Osteocyte (in vitro differentiated cells): ENCODE measurements around the gene RAB25. TPM values are rescaled to one million over a fixed set of nuclear protein-coding genes. Genes with fewer than 3 reads are reported as not detected.

Experiments
- DNase-seq: peaks from one replicate; pipeline ENCODE4 v3.0.0; 2021; ENCODE audit warnings: mixed read lengths; ENCODE audit not compliant: unreplicated experiment; ENCODE audit errors: extremely low spot score
- H3K27ac Mint-ChIP-seq: one replicate; pipeline ENCODE4 v1.8.0; 2021; ENCODE audit warnings: mild to moderate bottlenecking, mixed read lengths; ENCODE audit not compliant: unreplicated experiment
- H3K27me3 Mint-ChIP-seq: one replicate; pipeline ENCODE4 v1.8.0; 2021; ENCODE audit warnings: mixed read lengths; ENCODE audit not compliant: unreplicated experiment
- H3K36me3 Mint-ChIP-seq: one replicate; pipeline ENCODE4 v1.8.0; 2021; ENCODE audit warnings: mixed read lengths; ENCODE audit not compliant: unreplicated experiment
- H3K4me1 Mint-ChIP-seq: one replicate; pipeline ENCODE4 v1.8.0; 2021; ENCODE audit warnings: mixed read lengths; ENCODE audit not compliant: unreplicated experiment
- H3K4me3 Mint-ChIP-seq: one replicate; pipeline ENCODE4 v1.8.0; 2021; ENCODE audit warnings: mild to moderate bottlenecking, moderate library complexity, mixed read lengths; ENCODE audit not compliant: unreplicated experiment
- H3K9me3 Mint-ChIP-seq: one replicate; pipeline ENCODE4 v1.8.0; 2021; ENCODE audit warnings: mixed read lengths; ENCODE audit not compliant: unreplicated experiment
- CTCF ChIP-seq: fragments of 200-600 bp; sonication (generic); IDR thresholded peaks from 2 replicates; pipeline ENCODE4 v1.5.0; 2021; ENCODE audit warnings: antibody characterized with exemption, mild to moderate bottlenecking, moderate library complexity
- total RNA-seq: library from RNA; stranded (reverse); gene quantifications from 2 replicates; pipeline ENCODE4 v1.2.1, GENCODE V29; 2021

RAB25 gene
- total RNA-seq, 1 donor from 2014 or later, result not detected

- peak overlapping the region; percentile 36 for H3K4me3 Mint-ChIP-seq
- peaks cover 15% of the 10 kb centered on the region for H3K36me3 Mint-ChIP-seq
- peaks cover 69% of the 10 kb centered on the region for H3K4me1 Mint-ChIP-seq
- H3K9me3 Mint-ChIP-seq, result no peaks in the 10 kb centered on the region
- H3K27ac Mint-ChIP-seq, result peak overlapping the region; percentile 32
- no peak for TF ChIP-seq CTCF
- H3K27me3 Mint-ChIP-seq, result no peaks in the 10 kb centered on the region
- no peak for DNase-seq
Measured at GRCh38 chr1:156078728-156079127, 17.8 kb downstream of the RAB25 start.

GRCh38 chr1:156079762-156080161 is 18.8 kb downstream of the RAB25 start:
- Mint-ChIP-seq H3K27ac (no peak overlapping the region), H3K27me3 (no peaks in the 10 kb centered on the region), H3K9me3 (no peaks in the 10 kb centered on the region), H3K4me1 (peaks cover 75% of the 10 kb centered on the region), H3K4me3 (peak overlapping the region; percentile 92), H3K36me3 (peaks cover 10% of the 10 kb centered on the region)
- no peak for TF ChIP-seq CTCF
- no peak for DNase-seq

GRCh38 chr1:156080241-156080862 is 19.4 kb downstream of the RAB25 start:
- H3K4me1 Mint-ChIP-seq, result peaks cover 78% of the 10 kb centered on the region
- H3K4me3 Mint-ChIP-seq, result peak overlapping the region; percentile 92
- H3K9me3 Mint-ChIP-seq, result no peaks in the 10 kb centered on the region
- H3K36me3 Mint-ChIP-seq, result peaks cover 8% of the 10 kb centered on the region
- no peak for TF ChIP-seq CTCF
- H3K27me3 Mint-ChIP-seq, result no peaks in the 10 kb centered on the region
- H3K27ac Mint-ChIP-seq, result peak overlapping the region; percentile 80
- DNase-seq, result no peak

GRCh38 chr1:156080863-156081179 is 19.9 kb downstream of the RAB25 start:
- H3K36me3 Mint-ChIP-seq, result peaks cover 5% of the 10 kb centered on the region

More at GRCh38 chr1:156080863-156081179, 19.9 kb downstream of the RAB25 start:
- peak overlapping the region; percentile 92 for H3K4me3 Mint-ChIP-seq
- H3K27ac Mint-ChIP-seq, result peak overlapping the region; percentile 80
- H3K9me3 Mint-ChIP-seq, result no peaks in the 10 kb centered on the region
- H3K27me3 Mint-ChIP-seq, result no peaks in the 10 kb centered on the region
- no peak for TF ChIP-seq CTCF
- peaks cover 75% of the 10 kb centered on the region for H3K4me1 Mint-ChIP-seq
- DNase-seq, result no peak
